NCI-H2171 treated with DMSO at 0.1 percent for 48 hours (cell line): ENCODE measurements around the gene GNB3.

Experiments
- DNase-seq: peaks from one replicate; lab custom pipeline; 2025; lab: John Stamatoyannopoulos, UW

GNB3 gene

DNA sequence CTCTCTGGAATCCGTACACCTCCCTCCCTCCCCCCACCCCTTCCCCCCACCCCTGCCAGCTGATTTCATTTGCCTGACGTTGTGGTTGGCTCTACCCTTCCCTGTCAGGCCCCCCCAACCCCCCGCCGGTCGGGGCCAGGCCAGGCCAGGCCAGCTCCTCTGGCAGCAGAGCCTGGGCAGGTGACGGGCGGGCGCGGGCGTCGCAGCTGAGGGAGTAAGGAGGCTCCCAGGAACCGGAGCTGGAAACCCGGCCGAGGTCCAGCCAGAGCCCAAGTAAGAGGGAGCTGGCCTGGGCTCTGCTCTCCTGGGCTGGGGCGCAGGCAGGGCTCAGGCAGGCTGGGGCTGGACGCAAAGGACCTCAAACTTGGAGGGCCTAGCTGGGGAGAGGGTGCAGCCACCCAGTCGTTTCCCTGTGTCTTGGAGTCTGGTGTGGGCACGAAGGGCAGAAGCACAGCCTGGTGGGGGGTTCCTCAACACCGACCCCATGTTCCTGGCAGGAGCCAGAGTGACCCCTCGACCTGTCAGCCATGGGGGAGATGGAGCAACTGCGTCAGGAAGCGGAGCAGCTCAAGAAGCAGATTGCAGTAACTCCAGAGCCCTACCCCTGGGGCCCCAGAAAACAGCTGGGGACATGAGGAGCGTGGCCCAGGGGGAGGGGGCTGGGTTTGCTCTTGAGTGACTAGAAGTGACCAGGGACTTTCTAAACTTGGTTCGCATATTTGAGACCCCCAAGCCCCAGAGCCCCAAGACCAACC, at the start of gene GNB3:
GNB3 (plus strand) TSS at position 165 of the 755 bp plus-strand sequence; CDS start at position 528, 363 bp downstream.
- DNase-seq, result no peak

DNA sequence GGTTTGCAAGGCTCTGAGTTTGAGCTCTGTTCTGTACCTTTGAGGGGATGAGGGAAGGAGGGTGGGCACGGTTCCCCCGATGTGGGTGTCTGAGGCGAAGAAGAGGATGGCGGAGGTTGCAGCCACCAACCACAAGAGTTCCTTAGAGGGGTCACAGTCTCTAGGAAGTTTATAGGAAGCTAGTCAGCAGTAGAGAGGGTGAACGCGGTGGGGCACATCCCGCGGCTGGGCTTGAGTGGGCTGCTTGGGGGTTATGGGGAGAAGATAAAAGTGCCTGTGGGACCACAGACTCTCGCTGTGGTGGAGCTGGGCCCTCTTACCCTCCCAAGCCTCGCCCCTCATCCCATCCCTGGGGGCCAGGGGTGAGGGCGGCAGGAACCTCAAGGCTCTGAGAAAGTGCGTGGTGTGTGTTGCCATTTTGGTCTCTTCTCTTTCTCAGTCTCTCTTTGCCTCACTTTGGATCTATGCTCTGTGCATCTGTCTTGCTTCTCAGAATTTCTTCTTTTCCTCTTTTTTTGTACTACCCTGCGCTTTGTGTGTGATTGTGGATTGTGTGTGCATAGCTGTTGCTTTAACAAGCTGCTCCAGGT, 48.7 kb upstream of the GNB3 start:
- no peak for DNase-seq

GRCh38 chr12:6792522-6793201, 48.1 kb upstream of the GNB3 start:
- peak; percentile 82 for DNase-seq

GRCh38 chr12:6795088-6795487, 45.6 kb upstream of the GNB3 start:
- no peak for DNase-seq

- DNase-seq, result no peak
Measured at GRCh38 chr12:6796576-6796975, 44.1 kb upstream of the GNB3 start.

- no peak for DNase-seq
Measured at GRCh38 chr12:6799147-6799546, 41.6 kb upstream of the GNB3 start.

DNA sequence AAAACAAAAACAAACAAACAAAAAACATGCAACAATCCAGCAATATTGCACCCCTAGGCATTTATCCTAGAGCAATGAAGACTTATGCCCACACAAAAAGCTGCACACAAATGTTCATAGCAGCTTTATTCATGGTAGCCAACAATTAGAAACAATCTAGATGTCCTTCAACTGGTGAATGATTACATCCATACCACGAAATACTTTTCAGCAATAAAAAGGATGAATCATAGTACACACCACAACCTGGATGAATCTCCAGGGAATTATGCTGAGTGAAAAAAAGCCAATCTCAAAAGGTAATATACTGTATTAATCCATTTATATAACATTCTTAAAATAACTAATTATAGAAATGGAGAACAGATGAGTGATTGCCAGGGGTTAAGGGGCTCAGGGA, 33.6 kb upstream of the GNB3 start:
- DNase-seq, result no peak

DNA sequence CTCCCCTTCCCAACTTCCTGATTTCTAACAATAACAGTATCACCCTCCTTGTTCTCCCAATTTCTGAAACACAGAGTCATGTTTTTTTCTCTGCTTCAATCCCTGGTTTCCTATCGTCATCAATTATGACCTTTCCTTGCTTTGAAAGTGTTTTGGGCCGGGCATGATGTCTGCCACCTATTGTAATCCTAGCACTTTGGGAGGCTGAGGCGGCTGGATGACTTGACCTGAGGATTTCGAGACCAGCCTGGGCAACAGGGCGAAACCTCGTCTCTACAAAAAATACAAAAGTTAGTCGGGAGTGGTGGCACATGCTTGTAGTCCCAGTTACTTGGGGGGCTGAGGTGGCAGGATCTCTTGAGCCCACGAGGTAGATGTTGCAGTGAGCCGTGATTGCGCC, 31.7 kb upstream of the GNB3 start:
- DNase-seq, result no peak

DNA sequence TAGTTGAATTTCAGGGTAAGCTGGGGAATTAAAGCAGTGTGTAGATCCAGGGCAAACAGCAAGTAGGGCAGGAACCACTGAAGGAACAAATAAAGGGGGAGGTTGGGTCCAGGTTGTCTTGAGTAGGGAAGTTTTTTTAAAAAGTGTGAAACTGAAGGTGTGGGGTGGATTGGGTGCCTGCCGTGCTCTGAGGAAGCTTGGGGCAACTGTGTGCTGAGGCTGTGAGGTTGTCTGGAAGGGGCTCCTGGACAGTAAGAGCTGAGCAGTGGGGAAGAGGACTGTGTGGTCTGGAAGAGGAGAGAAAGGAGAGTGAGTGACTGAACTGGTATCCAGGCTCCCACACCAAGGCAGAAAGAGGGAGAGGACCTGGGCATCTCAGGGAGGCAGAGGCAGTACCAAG, 30.0 kb upstream of the GNB3 start:
- DNase-seq, result no peak

- DNase-seq, result no peak
Measured at GRCh38 chr12:6813363-6813762, 27.4 kb upstream of the GNB3 start.

DNA sequence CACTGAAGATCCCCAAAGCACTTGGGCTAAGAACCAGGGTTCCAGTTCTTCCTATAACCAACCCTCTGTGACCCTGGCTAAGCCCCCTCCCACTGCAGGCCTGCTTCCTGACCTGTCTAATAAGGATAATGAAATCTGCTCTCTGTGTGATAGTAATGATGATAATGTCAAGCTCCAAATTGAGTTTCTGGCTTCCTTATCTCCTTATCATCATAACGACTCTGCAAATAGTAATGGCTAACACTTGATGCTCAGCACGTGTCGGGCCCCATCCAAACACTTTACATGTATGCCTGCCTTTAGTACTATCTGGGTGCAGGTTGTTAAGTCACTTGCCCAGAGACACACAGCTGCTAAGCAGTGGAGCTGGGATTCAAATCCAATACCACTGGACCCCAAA, 24.1 kb upstream of the GNB3 start:
- DNase-seq, result no peak

- DNase-seq, result no peak
Measured at GRCh38 chr12:6817098-6817497, 23.6 kb upstream of the GNB3 start.

DNA sequence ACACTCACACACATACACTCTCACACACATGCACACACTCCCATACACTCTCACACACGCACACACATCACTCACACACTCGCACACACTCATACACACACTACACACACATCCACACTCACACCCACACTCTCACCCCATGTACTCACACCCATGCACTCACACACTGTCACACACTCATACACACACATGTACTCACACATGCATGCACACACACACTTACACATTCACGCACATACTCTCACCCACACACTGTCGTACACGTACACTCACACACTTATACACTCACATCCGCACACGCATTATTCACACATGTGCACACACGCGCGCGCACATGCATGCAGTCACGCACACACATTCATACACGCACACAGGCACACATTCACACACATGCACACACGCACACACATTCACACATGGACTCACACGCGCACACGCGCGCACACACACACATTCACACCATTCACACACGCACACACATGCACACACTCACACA, 23.0 kb upstream of the GNB3 start:
- no peak for DNase-seq

DNA sequence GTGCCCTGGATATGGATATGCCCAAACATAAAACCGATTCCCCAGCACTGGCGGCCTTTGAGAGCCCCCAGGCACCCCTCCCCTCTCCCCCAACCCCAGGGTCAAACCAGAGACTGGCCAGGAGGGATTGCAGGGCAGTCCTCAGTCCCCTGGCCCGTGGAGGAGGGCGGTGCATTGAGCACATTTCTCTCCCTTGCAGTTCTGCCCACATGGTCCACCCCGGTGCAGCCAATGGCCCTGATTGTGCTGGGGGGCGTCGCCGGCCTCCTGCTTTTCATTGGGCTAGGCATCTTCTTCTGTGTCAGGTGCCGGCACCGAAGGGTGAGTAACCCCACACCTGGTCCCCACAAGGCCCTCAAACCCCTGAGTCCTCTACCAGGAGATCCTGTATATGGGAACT, 22.5 kb upstream of the GNB3 start:
- DNase-seq, result no peak

DNA sequence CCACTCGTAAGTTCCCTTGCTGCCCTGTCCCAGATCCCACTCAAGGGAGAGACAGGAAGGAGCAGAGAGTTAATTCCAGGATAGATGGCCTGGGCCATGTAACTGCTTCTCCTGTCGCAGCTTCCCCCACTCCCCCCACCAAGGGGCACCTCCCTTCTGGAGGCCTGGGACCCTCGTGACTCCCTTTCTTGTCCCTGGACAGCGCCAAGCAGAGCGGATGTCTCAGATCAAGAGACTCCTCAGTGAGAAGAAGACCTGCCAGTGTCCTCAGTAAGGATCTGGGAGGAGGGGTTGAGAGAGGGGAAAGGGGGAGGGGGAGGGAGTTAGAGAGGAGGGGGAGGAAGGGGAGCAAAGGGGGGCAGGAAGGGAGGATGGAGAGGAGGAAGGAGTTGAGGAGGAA, 22.1 kb upstream of the GNB3 start:
- DNase-seq, result no peak

DNA sequence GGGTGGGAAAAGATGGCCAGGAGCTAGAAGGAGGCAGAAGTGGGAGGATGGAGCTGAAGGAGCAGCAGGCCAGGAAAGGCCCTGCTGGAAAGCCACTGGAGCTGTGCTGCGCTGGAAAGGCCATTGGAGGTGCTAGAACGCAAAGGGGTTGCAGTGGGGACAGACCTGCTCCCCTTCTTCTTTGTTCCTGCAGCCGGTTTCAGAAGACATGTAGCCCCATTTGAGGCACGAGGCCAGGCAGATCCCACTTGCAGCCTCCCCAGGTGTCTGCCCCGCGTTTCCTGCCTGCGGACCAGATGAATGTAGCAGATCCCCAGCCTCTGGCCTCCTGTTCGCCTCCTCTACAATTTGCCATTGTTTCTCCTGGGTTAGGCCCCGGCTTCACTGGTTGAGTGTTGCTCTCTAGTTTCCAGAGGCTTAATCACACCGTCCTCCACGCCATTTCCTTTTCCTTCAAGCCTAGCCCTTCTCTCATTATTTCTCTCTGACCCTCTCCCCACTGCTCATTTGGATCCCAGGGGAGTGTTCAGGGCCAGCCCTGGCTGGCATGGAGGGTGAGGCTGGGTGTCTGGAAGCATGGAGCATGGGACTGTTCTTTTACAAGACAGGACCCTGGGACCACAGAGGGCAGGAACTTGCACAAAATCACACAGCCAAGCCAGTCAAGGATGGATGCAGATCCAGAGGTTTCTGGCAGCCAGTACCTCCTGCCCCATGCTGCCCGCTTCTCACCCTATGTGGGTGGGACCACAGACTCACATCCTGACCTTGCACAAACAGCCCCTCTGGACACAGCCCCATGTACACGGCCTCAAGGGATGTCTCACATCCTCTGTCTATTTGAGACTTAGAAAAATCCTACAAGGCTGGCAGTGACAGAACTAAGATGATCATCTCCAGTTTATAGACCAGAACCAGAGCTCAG, 21.4 kb upstream of the GNB3 start:
- no peak for DNase-seq

DNA sequence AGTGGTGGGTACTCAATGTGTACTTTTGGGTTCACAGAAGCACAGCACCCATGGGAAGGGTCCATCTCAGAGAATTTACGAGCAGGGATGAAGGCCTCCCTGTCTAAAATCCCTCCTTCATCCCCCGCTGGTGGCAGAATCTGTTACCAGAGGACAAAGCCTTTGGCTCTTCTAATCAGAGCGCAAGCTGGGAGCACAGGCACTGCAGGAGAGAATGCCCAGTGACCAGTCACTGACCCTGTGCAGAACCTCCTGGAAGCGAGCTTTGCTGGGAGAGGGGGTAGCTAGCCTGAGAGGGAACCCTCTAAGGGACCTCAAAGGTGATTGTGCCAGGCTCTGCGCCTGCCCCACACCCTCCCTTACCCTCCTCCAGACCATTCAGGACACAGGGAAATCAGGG, 20.6 kb upstream of the GNB3 start:
- no peak for DNase-seq

- DNase-seq, result peak; percentile 99
Measured at GRCh38 chr12:6821591-6822425, 18.9 kb upstream of the GNB3 start, which contains the start of gene GPR162. Gene GPR162, plus strand, starts transcription at chr12:6821821. Its CDS starts 2,078 bp downstream, at chr12:6823899.

- DNase-seq, result no peak
Measured at GRCh38 chr12:6822426-6823135, 18.1 kb upstream of the GNB3 start.
